ENCODE measurements around the gene AGT.
"Not testable (repeated sequence)": the region's sequence is repeated elsewhere in the genome, so short reads cannot be mapped to it uniquely, and the experiment has no call there.

Gene AGT

DNA sequence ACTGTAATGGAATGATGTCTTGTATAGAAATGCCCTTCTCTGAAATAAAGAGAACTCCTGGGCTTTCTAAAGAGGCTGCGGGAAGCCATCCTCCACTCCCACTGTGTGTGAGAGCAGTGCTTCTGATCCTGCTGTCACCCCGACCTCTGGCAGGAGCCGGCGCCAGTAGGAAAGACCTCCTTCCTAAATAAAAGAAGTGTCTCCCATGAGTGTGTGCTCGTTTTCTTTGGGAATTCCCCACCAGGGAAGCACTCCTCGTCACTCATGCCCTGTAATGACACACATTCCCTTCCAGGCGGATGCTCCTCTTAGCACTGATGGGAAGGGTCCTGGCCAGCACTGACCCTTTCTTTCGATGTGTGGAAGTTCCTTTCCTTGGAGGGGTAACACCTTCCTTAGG is 20.1 kb downstream of the AGT start:
- no peak for DNase-seq

GRCh38 chr1:230693221-230693620 is 20.7 kb downstream of the AGT start:
- no peak for DNase-seq

DNA sequence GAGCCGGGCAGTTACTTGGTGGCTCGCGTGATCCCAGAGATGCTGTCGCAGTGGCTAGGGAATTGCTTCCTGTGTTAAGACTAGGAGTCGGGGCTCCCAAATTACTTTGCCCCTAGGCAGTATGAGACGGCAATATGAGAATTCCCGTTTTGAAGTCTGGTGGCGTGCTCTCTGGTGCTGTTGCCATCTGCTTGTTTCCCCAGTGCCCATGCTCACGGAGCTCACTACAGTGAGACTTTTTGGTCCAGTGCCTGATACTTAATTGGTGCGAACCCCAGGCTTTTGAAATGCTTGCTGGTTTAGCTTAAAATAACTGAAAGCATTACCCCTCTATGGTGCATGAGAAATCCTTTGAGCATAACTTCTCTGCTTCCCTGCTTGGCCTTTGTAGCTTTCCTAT is 22.3 kb downstream of the AGT start:
- no peak for DNase-seq

DNA sequence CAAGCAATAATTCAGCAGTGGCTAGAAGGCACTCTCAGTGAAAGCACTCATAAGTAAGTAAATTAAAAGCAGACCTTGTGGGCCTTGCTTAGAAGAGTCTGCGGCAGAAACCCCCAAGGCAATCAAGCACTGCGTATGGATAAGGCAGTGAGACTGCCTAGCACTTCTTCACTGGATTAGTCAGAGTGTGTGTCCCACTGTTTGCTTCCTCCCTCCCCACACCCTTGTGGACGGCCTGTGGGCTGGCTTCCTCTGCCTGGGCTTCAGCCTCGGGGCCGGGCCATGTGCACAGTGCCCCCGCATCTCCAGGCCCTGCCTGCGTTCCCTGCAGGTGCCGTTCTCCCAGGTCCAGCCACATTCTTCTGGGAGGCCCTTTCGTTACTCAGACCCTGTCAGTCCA is 23.8 kb downstream of the AGT start:
- DNase-seq = no peak

DNA sequence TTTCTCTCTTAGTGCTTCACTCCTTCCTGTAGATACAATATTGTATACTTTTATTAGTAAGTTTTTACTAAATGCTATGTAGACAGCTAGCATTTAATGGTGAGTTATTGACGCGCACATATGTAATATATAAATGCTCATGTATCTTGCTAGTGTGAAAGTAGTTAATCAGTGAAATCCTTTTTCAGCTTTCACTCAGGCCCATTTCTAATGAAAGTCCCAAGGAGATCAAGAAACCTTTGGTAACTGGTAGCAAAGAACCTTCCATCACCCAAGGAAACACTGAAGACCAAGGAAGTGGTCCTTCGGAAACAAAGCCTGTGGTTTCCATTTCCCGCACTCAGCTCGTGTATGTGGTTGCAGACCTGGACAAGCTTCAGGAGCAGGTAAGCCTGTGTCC is 27.2 kb downstream of the AGT start:
- no peak for DNase-seq

DNA sequence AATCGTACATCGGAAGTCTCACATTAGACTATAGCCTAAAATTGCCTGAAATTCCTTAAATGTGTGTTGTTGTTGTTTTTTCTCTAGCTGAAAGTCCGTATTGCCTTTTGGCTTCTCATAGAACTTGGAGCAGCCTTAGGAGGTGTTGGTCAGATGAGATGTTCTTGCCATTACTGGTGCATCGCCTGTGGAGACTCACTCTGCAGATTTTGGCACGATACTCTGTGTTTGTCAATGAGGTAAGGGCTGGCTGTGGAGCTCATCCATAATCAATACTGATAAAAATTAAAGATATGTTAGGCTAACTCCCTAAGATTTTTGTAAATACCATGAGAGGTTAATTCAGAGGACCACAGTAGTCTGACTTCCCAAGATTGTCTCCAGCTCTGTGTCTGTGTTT is 28.9 kb downstream of the AGT start:
- DNase-seq = no peak

GRCh38 chr1:230684146-230684545 is 29.8 kb downstream of the AGT start:
- no peak for DNase-seq

DNA sequence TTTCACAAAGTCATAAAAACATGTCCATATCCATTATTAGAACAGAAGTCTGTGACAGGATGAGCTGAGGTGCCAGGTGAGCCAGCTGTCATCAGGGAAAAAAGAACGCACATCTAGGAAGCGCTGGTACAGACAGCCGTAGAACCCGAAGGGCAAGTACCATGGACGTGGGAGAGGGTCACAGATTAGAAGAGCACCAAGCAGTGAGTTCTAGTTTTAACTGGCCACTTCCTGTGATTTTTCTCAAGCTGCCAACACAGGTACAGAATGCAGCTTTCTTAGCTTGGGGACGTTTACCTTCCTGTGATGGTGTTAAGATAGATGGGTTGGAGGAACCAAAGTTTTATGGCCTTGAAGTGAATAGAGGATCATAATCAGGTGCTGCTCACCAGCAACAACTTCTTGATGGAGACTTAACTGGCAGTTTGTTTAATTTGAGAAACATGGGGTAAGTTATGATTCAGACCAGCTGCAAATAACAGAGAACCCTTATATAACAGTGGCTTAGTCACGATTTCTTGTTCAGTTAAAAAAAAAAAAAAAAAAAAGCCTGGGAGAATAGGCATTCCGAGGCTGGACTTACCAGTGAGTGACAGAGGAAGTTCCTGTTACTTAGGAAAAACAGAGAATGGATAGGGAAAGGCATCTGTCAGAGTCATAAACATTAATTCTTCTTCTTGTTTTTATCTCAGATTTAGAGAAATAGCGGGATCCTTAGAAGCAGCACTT is 30.9 kb downstream of the AGT start:
- no peak for DNase-seq

GRCh38 chr1:230682274-230682673 is 31.6 kb downstream of the AGT start:
- no peak for DNase-seq

GRCh38 chr1:230681599-230681998 is 32.3 kb downstream of the AGT start:
- no peak for DNase-seq

DNA sequence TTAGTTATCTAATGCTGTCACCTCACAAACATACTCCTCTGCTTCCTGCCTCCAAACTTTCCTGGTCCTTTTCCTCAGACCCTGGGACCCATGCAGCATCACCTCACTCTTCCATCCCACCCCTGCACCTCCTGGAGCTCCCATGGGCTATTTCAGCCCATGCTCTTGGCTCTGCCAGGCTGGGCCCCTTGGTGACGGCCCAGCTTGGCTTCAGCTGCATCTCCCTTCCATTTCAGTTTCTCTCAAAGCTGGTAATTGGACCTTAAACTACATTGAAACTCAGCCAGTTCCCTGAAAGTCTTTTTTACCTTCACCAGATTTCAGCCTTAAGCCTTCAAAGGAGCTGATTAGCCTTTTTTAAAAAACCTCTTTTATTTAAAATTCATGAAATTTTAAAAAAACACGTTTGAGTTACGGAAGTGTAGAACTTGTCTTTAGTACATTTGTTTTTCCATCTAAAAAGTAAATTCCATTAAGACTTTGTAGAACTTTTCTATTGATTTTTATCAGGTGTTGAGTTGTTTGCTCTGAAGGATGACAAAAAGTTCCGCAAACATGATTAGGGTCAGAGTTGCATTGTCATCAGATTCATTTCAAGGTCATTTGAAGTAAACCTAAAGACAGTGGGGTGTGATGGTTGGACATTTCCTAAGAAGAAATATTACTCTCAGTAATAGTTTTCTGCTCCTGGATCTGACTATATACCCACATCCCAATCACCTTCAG is 33.5 kb downstream of the AGT start:
- no peak for DNase-seq

GRCh38 chr1:230679825-230680224 is 34.1 kb downstream of the AGT start:
- no peak for DNase-seq

- no peak for DNase-seq
Observed at GRCh38 chr1:230679192-230679591, 34.7 kb downstream of the AGT start.

- no peak for DNase-seq
Observed at GRCh38 chr1:230677200-230677599, 36.7 kb downstream of the AGT start.

- DNase-seq = no peak
Observed at GRCh38 chr1:230674581-230674980, 39.3 kb downstream of the AGT start.

- no peak for DNase-seq
Observed at GRCh38 chr1:230669543-230669942, 44.4 kb downstream of the AGT start.

DNA sequence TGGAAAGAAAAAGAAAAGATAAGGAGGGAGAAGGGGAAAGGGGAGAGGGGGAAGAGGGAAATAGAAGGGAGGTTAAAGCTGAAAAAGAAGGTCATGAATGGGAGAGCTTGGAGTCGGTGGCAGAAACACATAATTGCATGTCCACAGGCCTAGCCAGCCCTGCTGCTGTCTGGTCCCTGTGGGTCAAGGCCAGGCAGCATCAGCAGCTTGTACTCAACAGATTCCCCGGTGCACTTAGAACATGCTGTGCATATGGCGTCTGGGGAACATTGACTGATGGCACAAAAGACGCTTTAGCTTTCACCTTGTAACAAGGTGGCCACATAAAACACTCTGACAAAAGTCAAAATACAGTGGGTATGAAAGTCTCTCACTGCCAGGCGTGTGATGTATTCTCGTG is 45.7 kb downstream of the AGT start:
- no peak for DNase-seq

DNA sequence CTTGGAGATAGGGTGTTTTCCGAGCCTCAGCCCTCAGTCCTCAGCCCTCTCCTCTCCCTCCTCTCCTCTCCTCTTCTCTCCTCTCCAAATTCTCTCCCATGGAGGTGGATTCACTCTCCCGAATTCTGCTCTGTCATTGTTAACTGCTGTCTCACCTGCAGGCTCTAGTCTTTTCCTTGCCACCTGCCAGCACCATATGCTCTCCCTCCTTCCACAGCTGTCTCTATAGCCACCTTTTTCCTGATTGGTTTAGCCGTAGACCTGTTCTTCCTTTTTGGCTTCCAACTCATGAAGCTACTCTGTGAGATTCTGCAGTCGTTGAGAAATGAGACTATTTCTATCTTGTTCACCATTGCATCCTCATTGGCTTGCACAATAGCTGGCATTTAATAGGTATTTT is 51.9 kb downstream of the AGT start:
- DNase-seq = no peak

DNA sequence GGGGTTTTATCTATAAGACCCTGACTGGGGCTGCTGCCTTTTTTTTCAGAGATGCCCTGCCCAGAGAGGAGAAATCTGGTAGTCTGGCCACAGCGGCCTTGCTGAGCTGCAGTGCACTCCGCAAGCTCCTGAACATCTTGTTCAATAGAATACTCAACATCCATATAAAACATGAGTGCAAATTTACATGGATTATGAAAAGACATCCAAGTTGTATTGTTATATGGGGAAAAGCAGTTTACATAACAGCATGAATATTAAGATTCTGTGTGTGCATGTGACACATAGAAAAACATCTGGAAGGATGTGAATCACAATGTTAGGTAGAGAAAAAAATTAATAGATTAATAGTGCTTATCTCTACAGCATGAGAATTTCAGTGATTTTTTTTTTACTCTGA is 55.2 kb downstream of the AGT start:
- DNase-seq = no peak

DNA sequence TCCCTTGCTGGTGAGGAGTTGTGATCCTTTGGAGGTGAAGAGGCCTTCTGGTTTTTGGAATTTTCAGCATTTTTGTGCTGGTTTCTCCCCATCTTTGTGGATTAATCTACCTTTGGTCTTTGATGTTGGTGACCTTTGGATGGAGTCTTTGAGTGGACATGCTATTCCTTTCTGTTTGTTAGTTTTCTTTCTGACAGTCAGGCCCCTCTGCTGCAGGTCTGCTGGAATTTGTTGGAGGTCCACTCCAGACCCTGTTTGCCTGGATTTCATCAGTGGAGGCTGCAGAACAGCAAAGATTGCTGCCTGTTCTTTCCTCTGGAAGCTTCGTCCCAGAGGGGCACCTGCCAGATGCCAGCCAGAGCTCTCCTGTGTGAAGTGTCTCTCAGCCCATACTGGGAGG is 55.8 kb downstream of the AGT start:
- DNase-seq = not testable (repeated sequence)

- not testable (repeated sequence) for DNase-seq
Observed at GRCh38 chr1:230656719-230657118, 57.2 kb downstream of the AGT start.

All from right kidney (tissue), 1 donor.